HG03196 (cell line): ENCODE data around the gene CD2BP2.

Source experiments
- ATAC-seq: cut with Tn5 transposase; IDR thresholded peaks from one replicate; pipeline ENCODE4 v1.9.1; 2021; ENCODE audit not compliant: unreplicated experiment

The CD2BP2 gene

GRCh38 chr16:30379158-30379783, 24.2 kb upstream of the CD2BP2 start:
- peak; percentile 1 for ATAC-seq

DNA sequence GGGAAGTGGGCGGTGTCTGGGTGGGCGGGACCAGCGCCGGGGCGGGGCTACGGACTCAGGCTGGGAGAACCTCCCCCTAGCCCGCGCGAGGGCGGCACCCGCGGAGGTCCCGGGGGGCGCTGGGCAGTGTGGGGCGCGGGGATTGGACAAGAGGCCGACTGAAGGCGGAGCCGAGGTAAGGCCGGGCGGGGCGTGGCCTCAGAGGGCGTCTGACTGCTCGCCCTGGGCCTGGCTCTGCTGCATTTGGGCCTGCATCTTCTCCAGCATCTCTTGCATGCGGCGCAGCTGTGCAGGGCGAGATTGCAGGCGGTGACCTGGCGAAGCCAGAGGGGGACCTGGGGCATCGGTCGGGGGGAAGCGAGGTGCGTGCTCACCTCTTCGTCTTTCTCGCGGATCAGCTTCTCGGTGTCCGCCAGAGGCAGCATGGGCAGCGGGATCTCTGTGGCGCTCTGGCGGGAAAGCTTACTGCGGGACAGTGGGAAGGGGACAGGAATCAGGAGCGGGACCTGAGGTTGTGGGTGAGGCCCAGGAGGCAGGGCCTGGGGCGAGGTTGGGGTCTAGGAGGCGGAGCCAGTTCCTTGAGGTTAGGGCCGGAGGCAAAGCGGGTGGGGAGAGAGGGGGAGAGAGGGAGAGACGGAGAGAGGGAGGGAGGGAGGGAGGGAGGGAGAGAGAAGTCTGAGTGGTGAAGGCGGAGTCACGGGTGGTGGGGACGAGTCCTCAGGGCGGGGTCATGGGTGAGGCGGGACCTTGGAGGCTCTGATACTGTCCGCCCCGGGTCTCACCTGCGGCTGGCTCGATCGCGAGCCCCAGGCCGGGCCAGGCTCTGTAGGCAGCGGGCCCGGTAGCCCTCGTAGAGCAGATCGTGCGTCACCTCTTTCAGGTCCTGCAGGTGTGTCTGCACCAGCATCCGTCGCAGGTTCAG, 23.4 kb upstream of the CD2BP2 start:
- ATAC-seq, result peak; percentile 86

DNA sequence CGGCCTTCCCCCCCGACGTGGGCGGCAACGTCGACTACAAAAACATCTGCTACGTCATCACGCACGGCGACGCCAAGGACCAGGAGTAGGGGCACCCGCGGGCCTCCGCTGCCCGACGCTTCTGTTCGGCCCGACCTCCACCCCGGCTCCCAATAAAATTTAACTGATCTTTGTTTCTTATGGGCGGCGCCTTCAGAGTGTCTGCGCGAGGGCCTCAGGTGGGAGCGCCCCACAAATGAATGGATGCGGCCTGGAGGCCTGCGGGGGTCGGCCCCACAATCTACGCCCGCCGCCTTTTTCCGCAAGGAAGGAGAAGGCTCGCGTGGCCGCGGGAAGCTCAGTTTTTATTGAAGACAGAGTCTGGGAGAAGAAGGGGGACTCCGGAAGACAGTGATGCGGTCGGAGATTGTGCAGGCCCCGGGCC, 22.7 kb upstream of the CD2BP2 start:
- ATAC-seq, result peak; percentile 29

GRCh38 chr16:30377050-30377811, 22.1 kb upstream of the CD2BP2 start:
- no peak for ATAC-seq

GRCh38 chr16:30376461-30376902, 21.4 kb upstream of the CD2BP2 start:
- no peak for ATAC-seq

DNA sequence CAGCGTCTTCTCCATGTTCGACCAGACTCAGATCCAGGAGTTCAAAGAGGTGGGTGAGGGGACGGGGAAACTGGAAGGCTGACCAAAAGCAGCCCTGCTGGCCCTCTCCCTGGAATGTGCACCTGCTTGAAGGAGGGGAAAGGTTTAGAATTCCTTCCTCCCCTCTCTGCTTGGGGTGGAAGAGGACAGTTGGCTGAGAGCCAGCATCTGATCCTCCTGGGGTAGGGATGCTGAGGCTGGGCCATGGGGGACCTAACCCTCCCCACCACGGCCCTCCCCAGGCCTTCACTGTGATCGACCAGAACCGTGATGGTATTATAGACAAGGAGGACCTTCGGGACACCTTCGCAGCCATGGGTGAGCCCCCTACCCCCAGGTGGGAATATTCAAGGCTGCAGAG, 20.8 kb upstream of the CD2BP2 start:
- ATAC-seq, result no peak

- ATAC-seq, result no peak
Observed at GRCh38 chr16:30374538-30374937, 19.4 kb upstream of the CD2BP2 start, which contains the start of gene MYL11. MYL11 (plus strand) TSS chr16:30374802; CDS start chr16:30374858, 56 bp downstream.

DNA sequence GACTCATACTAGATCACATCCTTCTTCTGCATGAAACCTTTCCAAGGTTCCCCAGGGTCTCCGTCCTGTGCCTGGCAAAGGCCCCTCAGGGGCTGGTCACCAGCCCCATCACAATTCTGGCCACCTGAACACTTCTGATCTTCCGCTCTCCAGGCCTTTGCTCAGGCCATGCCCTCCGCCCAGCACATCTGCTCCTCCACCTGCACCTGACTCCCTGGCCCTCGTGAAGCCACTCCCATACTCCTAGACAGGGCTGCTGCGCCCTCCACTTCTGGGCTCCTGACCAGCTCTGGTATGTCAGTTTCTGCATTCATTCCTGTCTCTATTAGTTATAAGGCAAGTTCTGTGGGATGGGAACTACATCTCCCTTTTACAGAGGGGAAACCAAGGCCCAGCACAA, 17.6 kb upstream of the CD2BP2 start:
- ATAC-seq, result no peak

DNA sequence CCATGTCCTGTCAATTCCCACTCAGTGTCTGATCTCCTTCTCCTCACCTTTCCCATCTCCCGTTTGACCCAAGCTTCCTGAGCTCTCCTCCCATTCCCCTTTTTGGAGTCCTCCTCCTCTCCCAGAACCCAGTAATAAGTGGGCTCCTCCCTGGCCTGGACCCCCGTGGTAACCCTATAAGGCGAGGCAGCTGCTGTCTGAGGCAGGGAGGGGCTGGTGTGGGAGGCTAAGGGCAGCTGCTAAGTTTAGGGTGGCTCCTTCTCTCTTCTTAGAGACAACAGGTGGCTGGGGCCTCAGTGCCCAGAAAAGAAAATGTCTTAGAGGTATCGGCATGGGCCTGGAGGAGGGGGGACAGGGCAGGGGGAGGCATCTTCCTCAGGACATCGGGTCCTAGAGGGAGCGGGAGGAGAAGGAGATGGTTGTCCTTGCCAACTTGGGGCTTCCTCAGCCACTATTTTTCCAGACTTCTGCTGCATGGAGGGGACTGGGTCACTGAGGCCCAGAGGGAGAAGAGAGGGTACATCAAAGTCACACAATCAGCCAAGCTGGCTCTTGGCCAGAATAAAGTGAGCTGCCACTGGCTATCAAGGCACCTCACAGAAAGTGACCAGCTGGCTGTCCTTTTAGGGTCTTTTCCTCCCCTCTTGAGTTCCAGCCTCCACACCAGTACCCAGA, 17.1 kb upstream of the CD2BP2 start:
- ATAC-seq, result no peak

GRCh38 chr16:30371248-30371816, 16.2 kb upstream of the CD2BP2 start:
- no peak for ATAC-seq

DNA sequence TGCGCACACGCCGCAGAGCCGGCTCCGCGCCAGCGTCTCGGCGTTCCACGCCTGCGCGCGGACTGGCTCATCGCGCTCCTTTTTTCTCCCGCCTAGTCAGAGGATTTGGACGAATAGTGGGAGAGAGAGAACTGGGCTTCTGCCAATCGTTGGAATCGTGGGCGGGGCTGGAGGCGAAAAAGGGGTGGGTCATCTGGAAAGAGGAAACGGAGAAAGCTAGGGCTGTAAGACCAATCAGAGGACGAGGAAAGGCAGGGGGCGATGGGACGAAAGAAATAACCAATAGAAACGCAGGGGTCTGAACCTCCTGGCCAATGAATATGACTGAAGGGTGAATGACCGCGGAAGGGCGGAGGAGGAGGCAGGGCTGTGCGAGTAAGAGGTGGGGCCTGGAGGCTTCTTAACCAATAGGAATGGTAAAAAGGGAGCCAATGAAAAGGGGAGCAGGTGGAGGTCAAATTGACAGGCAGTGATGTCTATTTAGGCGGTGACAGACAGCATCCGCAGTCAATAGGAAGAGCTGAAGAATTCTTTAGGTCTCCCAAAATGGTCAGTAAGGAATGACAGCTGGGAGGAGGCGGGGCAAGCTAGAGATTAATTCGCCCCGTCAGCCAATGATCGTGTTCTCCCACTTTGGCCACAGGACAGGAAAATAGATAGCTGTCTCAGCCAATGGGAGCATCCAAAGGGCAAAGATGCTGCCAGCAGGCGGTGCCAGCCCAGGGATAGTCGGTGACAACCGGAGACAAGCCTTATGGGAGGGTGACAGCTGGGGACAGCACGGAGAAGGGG, 15.5 kb upstream of the CD2BP2 start, which contains the start of gene TBC1D10B:
Gene TBC1D10B (minus strand): TSS at position 39 of the 792 bp plus-strand sequence. CDS start 311 bp downstream, outside the sequence.
- ATAC-seq, result peak; percentile 69

- ATAC-seq, result peak; percentile 8
Observed at GRCh38 chr16:30369938-30370455, 14.9 kb upstream of the CD2BP2 start.

DNA sequence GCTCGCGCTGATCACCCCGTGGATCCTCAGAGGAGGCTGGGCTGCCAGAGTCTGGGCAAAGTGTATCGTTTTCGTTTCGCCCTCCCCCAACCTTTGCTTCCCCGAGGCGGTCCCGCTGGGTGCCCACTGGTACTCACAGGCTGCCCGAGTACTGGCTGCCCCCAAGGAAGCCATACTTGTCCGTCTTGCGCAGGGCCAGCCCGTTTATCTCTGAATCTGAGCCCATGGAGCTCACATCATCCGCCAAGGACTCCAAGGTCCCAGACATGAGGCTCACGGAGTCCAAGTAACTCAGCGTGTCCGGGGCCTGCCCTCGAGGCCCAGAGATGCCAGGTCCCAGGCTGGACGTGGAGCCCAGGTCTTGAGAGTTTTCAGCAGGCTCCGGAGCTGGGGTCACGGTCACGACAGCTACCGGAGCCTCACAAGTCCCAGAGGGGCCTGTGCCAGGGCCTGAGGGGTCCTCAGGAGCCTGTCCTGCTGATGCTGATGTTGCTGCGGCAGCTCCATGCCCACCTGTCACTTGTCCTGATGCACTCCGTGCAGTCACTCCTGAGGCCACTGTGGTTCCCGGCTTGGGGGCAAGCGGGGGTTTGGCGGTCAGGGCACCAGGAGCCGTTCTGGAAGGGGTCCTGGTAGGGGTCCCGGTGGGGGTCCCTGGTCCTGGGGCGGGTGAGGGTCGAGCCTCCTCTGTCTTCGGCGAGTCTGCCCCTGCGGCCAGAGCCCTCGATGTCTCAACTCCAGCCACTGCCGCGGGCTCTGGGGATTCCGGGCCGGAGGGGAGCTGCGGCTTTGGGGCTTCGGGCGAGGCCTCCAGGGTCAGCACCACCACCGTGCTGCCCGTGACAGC, 14.2 kb upstream of the CD2BP2 start:
- ATAC-seq, result no peak

GRCh38 chr16:30368792-30369090, 13.6 kb upstream of the CD2BP2 start:
- no peak for ATAC-seq

DNA sequence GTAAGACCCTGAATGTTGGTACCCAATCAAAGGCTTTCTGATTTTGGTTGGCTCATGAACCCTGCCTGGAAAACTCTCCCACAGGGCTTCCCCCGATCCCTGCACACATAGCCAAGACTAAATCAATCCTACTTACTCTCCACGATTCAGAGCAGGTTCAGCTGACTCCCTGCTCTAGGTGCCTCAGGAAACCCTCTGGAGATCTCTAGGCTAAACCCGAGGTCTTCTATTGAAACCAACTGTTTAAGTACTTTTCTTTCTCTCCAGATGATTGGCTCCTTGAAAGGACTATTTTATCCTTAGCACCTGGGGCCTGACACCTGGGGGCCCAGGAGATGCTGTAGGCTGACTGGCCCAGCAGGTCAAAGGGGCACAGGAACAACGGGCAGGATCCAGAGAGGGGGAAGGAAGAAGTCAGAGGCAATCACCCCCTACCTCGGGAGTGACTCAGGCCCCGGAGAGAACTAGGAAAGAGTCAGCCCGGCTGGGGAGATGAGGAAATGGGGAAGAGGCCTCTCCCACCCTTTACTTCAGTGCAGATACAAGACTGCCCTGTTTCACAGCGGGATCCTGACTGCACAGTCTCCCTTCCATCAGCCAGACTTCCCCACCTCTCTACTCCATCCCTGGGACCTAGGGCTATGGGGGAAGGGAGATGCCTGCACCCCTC, 13.1 kb upstream of the CD2BP2 start:
- ATAC-seq, result no peak

DNA sequence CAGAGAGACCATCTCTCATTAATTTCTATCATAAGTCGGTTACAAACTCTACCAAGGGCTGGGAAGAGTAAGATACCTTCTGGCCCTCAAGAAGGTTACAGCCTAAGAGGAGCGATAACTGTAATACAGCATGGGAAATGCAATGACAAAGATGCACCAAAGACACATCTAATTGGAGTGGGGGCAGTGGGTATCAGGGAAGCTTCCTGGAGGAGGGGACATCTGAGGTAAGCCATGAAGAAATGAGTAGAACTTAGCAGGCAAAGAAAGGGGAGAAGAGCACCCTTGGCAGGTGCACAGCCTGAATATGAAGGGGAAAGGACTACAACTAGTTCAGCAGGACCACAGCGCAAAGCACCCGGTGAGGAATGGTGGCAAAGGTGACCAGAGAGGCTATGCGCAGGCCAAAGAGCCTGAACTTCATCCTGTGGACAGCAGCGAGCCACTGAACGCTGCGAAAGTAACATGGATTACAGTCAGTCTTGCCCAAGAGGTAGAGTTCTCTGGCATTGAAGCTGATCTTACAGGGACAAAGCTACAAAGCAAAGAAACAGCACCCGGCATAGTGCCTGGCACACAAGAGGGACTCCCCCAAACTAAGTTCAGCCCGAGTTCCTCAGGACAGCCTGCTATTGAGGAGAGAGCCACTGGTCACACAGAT, 12.4 kb upstream of the CD2BP2 start:
- no peak for ATAC-seq

DNA sequence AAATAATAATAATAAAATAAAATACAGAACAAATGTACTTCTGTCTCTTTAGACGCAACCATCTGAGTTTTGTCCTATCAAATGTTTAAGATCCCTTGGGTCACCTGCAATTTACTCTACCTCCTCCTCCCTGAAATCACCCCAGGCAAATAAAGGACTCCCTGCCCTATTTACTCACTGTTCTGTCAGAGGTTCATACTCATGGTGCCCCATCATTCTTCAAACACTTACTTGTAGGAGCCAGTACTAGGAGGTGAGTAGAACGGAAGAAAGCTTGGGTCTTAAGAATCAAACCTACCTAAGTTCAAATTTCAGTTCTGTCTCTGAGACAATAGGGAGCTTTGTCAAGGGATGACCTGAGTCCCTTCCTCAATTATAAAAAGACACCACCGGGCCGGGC, 11.4 kb upstream of the CD2BP2 start:
- ATAC-seq, result no peak

DNA sequence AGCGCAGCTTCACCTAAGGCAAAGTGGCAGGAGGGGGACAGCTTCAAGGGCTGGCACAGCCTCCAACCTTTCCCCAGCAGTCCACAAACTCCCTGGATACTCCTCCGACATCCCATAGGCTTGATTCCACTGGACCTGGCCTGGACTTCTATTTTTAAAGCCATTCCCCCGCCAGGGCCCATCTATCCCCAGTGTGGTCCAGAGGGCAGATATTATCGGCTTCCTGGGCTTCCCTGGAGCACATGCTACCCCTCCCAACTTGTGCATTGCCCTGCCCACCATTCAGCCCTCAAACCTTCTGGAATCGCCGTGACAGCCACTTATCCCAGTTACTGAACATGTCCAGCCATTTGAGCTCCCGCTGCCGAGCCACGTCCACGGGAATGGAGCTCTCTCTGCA, 10.1 kb upstream of the CD2BP2 start:
- ATAC-seq, result no peak
